CD4-positive, alpha-beta T cell treated with Interleukin-15 for 4 hours (primary cell): ENCODE measurements around the gene ATP2B2.

ENCODE experiments used
- DNase-seq: peaks from one replicate; pipeline ENCODE4 v3.0.0-alpha.2; 2020; ENCODE audit warnings: low spot score

Gene ATP2B2

DNA sequence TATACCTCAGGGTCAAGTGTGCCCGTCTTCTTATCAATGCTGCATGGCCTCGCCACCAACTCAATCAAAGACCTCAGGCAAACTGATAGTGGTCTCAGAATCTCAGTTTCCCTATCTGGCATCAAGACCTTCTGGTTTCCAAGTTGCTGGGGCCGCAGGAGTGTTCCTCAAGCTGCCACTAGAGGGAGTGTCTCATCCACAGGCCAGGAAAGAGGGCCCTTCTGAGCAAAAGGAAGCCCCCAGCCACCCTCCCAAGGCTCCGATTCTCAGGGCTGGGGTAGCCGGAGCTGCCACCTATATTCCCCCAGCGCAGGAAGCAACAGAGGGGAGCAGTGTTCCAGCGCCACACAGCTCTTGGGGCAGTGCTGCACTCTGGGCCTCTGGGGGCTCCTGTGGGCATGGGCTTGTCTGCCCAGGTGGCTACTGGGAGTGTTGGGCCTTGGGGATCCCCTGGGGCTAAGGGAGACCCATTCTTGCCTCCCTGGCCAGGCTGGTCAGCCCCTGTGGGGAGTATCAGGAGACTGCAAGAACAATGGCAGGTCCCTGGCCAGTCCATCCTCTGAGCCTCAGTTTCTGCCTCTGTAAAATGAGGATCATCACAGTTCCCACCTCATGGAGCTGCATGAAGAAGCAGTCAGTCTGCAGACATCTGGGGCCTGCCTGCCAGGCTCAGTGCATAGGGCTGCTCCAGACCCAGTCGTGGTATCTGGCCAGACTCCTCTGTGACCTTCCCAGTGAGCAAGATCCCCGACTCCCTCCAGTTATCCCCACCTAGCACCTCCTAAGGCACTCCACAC, 161.0 kb downstream of the ATP2B2 start:
- DNase-seq: peak; percentile 62

DNA sequence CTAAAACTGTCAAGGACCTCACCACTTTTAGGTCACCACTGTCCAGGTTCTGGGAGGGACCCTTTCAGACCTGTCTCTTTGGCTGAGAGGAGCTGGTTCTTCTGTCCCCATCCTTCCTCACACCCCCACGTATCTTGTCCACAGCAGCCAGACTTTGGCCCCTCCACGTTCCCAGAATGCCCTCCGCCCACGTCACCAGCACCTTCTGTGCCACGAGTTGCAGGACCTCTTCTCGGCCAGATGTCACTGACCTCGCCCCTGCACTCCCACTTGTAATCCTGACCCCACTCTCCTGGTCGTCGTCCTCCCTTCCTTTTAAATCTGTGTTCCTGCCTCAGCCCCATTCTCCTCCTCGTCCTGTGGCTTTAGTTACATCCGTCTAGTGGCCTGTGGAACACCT, 161.9 kb downstream of the ATP2B2 start:
- no peak for DNase-seq

DNA sequence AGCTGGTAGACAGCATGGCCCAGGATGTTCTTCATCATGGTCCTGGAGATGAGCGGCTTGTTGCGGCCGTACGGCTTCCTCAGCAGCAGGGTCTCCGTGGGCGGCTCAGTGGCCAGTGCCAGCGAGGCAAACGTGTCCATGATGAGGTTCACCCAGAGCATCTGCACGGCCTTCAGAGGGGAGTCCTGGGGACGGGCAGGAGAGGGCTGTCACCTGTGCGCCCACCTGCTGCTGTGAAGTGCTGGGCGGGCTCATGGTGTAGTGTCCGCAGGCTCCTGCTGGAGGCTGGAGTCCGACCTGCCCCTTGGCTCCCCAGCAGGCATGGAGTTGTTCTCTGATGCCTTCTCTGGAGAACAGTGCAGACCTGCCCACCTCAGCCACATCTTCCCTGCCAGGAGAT, 162.6 kb downstream of the ATP2B2 start:
- DNase-seq: no peak

DNA sequence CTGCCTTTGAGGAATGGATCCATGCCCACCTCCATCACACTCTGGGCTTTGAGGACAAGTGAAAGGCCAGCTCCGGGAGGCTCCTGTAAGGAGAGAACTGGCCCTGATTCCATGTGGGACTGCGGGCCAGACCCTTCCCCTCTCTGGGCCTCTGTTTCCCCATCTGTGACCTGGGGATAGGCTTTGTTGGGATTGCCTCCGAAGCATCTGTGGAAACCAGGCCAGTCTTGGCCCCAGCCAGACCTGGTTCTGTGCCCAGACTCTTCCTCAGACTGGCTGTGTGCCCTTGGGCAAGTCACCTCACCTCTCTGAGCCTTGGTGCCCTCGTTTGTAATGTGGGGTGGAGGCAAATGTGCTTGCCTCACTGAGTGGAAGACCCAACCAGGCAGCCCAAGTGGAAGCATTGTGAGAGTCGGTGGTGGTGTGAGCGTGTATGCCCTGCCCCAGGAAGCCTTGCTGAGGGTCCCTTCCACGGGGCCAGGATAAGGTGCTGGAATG, 163.4 kb downstream of the ATP2B2 start:
- DNase-seq: no peak

DNA sequence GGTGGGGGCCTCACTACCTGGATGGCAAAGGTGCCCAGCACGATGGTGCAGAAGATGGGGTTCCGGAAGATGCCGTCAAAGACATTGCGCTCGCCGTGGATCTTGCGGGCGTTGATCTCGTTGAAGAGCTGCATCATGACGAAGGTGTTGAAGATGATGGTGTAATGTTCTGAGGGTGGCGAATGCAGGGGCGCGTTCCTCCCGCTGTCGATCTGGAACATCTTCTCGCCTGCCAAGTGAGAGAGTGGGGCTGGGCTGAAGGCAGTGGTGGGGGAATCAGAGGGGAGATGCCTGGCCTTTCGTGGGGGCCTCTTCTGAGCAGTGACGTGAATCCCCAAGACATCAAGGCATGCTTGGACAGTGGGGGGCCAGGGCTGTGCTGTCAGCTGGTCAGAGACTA, 164.9 kb downstream of the ATP2B2 start:
- no peak for DNase-seq

DNA sequence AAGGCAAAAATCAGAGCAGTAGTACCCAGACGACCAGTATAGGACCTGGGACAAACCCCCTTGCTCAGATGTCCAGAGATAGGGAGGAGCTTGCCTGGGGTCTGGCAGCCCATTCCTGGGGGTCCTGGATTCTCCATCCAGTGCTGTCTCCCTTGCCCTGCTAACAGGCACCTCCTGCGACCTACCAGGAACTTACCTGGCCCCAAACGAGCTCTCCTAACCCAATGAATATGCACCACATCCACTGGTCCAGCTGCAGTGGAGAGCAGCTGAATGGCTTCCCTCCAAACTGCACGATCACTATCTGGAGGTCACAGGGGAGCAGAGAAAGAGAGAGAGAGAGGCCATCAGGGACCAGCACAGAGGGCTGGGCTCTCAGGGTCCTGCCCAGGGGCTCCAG, 165.3 kb downstream of the ATP2B2 start:
- no peak for DNase-seq

DNA sequence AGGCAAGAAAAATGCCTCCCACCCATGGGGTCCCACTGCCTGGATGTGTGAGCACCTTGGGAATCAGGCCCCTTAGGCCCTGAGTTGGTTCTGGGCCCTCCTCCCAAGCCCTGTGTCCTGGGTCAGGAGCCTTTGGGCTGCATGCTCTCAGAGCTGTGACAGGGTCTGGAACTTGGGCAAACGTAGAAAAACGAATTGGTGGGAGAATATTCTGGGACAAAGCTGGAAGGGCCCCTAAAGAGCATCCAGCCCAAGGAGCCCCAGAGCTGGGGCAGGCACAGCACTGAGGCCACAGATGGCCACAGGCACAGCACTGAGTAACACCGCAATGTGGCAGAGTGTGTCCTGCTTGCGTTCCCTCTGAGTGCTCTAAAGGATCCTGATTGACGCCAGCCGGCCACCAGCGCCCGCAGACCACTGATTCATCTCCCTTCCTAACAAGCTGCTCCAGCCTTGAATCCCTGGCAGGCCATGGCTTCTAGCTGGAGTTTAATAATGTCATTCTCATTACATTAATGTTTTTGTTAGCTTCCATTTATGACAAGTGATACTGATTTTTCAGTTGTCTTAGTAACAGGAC, 165.9 kb downstream of the ATP2B2 start:
- no peak for DNase-seq

- DNase-seq: no peak
Observed at GRCh38 chr3:10338591-10339353, 166.6 kb downstream of the ATP2B2 start.

- DNase-seq: no peak
Observed at GRCh38 chr3:10338164-10338470, 167.3 kb downstream of the ATP2B2 start.

DNA sequence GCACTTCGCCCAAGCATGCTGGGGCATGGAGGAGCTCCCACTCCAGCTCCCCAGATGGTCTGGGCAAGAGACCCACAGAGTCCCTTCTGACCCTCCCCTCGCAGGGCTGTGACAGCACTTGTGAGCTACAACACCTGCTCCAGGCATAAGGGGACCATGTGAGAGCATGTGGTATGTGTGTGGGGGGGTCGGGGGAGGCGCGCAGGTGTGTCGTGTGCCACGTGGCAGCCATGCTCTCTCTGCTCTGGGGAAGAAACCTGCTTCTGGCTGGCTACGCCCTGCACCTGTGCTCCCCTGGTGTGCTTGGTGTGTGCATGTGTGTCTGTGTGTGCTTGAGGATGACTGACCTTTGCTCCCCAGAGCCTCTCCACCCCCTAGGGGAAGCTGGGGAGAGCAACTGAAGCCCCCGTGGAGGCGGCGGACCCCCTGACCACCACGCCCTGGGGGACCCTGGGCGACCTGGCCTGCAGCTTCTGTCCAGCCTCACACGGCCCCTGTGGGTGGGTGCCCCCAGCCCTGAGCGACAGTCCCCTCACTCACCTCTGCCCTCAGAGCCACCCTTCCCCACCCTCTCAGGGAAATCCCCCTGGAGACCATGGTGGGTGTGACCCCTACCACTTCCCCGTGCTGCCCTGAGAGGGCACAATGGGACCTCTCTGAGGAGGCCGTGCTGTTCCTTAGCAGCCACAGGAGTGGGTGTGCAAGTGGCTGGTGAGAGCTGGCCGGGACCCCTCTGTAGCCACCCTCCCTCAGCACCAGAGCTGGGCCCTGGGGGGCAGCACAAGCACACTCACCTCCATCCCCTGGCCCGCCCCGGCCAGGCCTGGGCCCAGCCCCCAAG, 167.8 kb downstream of the ATP2B2 start:
- DNase-seq: no peak

DNA sequence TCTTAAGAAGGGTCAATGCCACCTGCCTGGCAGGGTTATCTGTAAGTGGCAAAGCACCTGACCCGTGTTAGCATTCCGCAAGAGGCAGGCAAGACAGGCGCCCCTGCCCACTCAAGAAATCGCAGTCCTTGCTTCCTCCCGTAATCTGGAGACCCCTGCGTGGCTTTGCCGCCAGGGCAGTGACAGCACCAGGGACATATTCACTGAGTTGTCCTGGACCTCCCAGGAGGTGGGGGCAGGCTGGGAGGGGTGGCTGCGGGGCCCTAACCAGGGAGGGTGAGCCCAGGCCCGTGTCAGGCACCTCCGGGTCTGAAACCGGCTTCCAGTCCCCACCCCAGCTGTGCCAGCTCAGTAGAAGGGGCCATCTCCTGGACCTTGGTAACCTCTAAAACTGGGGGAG, 168.6 kb downstream of the ATP2B2 start:
- no peak for DNase-seq

DNA sequence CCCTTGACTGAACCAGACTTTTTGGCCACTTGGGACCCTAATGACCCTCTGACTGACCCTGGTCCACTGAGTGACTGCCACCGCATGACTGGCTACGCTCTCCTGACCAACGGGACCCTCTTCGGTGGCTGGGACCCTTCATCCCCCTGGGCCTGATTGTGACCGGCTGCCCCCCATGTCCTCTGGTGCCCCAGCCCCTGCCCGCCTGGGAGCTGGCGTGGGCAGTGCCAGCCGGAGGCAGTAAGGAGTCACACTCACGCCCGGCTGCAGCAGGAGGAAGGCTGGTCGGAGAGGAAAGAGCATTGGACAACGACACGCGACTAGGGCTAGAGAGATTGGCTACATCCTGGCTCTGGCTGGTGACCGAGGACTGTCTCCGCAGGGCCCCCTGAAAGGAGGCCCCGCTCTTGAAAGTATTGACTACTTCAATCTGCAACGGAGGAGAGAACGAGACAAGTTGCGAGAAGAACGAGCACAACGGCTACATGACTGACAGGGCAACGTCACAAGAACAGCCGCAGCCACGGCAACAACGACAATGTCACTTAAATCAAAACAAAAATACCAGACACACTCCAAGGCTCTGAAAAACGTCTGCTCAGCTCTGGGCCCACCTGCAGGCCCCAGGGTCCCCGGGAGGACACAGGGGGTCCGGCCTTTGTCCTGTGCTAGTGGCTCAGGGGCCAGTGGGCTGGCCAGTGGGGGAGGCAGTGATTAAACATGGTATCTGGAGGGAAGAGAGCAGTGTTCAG, 169.3 kb downstream of the ATP2B2 start:
- DNase-seq: no peak

DNA sequence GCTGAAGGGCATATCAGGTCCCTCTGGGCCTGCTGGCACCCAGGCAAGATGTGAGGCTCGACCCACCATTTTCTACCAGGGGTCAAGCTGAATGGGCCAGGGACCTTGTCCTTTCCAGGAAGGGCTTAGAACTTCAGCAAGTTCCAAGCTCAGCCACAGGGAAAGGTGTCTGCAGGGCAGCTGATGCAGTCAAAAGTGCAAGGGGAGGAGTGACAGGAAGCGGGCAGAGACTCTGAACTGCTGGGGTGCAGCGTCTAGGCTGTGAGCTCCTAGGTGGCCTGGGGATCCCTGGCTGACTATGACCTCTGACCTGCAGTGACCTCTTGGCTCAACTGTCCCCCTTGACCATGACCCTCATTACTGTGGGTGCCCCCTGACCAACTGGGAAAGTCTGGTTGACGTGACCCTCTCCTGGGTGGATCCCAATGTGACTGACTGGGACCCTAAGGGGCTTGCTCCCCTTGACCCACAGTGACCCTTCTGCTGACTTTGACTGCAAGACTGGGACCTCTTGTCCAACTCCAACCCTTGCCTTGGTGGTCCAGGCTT, 170.1 kb downstream of the ATP2B2 start:
- no peak for DNase-seq

DNA sequence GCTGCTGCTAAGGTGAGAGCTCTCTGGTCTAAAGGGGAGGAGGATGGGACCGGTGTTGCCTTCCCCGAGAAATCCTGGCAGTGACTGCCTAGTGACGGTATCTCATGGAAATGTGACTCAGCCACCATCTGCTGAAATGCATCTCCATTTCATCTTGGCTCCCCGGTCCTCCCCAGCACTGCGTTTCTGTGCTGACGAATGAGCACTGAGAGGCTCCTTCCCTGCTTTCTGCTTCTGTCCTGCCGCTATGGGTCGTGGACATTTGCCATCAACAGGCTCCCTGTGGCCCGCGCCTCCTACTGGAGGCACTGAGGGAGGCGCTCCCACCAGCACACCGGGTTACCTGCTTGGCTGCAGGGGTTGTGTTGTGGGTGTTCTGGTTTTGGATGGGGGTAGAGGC, 170.9 kb downstream of the ATP2B2 start:
- no peak for DNase-seq

- DNase-seq: no peak
Observed at GRCh38 chr3:10334042-10334441, 171.3 kb downstream of the ATP2B2 start.

DNA sequence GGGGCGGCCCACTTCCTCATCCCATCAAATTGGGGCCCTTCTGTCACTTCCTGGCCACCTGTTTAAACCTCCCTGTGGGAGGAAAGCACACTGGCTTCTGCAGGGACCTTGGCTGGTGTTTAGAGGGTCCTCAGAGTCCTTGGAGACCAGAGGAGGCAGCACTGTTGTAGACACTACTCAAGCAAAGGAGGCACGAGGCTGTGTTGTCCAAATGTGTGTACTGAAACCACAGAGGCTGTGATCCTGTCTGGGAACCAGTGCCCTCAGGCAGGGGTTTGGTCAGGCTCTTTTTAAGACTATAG, 172.1 kb downstream of the ATP2B2 start:
- DNase-seq: no peak

GRCh38 chr3:10332481-10333348, 172.7 kb downstream of the ATP2B2 start:
- DNase-seq: no peak

DNA sequence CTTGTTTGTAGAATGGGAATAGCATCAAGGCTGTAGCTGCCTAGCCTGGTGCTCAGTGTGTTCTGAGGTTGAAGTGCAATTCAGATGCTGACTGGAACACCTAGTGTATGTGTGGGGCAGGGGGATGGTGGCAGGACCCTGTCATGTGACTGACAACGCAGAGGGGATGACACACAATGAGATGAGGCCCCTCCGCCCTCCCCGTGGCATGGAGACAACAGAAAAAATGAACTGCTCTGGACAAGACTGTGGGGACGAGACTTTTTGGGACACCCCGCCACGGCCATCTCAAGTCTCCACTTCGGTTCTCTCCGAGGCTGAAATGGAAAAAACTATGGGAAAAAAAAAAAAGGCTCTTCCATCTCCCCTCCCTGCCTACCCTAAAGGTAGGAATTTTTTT, 174.1 kb downstream of the ATP2B2 start:
- no peak for DNase-seq

DNA sequence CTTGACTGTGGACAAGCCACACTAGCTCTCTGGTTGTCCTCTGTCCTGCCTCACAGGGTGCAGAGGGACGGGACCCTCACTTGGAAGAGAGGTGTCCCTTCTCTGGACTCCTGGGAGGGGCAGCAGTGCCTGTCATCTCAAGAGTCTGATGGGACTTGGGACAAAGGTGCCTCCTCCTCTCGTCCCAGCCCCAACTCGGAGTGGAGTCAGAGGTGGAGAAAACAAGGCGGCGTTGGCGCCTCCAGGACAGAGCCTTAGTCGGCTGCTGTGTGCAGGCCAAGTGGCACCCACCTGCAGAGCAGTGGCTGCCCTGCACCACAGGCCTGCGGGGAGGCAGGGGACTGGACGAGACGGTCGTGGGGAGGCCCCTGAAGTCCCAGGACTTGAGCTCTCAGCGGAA, 175.1 kb downstream of the ATP2B2 start:
- no peak for DNase-seq

DNA sequence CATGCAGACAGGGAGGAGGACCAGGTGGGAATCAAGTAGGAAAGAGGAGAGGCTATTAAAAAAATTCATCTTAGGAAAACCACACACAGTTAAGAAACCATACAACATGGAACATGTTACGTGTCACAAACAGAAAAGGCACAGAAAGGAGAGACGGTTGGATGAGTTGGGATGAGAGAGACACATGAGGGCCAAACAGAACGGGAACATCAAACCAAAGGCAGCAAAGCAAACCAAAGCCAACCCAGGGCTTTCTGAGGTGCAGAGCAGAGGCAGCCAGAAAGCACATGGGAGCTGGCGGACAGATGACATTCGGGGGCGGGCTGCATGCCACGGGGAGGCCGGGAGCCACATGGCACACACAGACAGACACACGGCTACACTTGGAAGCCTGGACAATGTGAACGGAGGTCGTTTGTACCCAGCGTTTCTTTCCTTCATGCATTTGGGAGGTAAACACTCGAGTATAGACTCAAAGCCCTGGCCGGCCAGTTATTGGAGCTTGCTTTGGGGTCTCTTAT, 175.8 kb downstream of the ATP2B2 start:
- no peak for DNase-seq
